MM.1S (cell line): Measurements from ENCODE around the gene COX10.
A peak's percentile ranks its signal among the peaks of the same experiment; 100 is the strongest.

Experiments used
- DNase-seq: peaks from one replicate; pipeline ENCODE4 v3.0.0-alpha.2; 2015
- H2AFZ ChIP-seq: fragments of 300-600 bp; sonication (generic); 2 replicates; pipeline ENCODE4 v1.6.0; 2016; ENCODE audit warnings: antibody characterized with exemption, low read length
- H3F3A ChIP-seq: fragments of 300-600 bp; sonication (generic); 2 replicates; pipeline ENCODE4 v1.6.1; 2016; ENCODE audit warnings: mild to moderate bottlenecking, antibody characterized with exemption, low read length, moderate library complexity, mixed read lengths; ENCODE audit not compliant: insufficient read depth
- H3K27ac ChIP-seq: fragments of 300-600 bp; sonication (generic); 2 replicates; pipeline ENCODE4 v1.5.1; 2016; ENCODE audit warnings: mild to moderate bottlenecking, low read length
- H3K27me3 ChIP-seq: fragments of 300-600 bp; sonication (generic); replicated peaks from 2 replicates; pipeline ENCODE4 v1.6.0; 2016; ENCODE audit warnings: low read length; ENCODE audit not compliant: insufficient read depth
- H3K36me3 ChIP-seq: fragments of 300-600 bp; sonication (generic); replicated peaks from 2 replicates; pipeline ENCODE4 v1.6.1; 2016; ENCODE audit warnings: mild to moderate bottlenecking, low read length, mixed read lengths; ENCODE audit not compliant: insufficient read depth
- H3K4me1 ChIP-seq: fragments of 300-600 bp; sonication (generic); 2 replicates; pipeline ENCODE4 v1.6.1; 2016; ENCODE audit warnings: low read length, mixed read lengths
- H3K4me2 ChIP-seq: fragments of 300-600 bp; sonication (generic); 2 replicates; pipeline ENCODE4 v1.6.0; 2016; ENCODE audit warnings: low read depth, low read length
- H3K4me3 ChIP-seq: fragments of 300-600 bp; sonication (generic); 2 replicates; pipeline ENCODE4 v1.5.1; 2016; ENCODE audit warnings: low read length, mixed read lengths
- H3K79me2 ChIP-seq: fragments of 300-600 bp; sonication (generic); 2 replicates; pipeline ENCODE4 v1.6.1; 2016; ENCODE audit warnings: mixed run types, low read length, mixed read lengths
- H3K9ac ChIP-seq: fragments of 300-600 bp; sonication (generic); 2 replicates; pipeline ENCODE4 v1.6.1; 2016; ENCODE audit warnings: low read length, mixed read lengths
- H3K9me2 ChIP-seq: fragments of 300-600 bp; sonication (generic); replicated peaks from 2 replicates; pipeline ENCODE4 v1.6.1; 2016; ENCODE audit warnings: mild to moderate bottlenecking, low read length, mixed read lengths; ENCODE audit not compliant: insufficient read depth
- H3K9me3 ChIP-seq: fragments of 300-600 bp; sonication (generic); replicated peaks from 2 replicates; pipeline ENCODE4 v1.6.1; 2016; ENCODE audit warnings: mild to moderate bottlenecking, low read length, mixed read lengths; ENCODE audit not compliant: insufficient read depth
- H4K20me1 ChIP-seq: fragments of 300-600 bp; sonication (generic); 2 replicates; pipeline ENCODE4 v1.6.1; 2016; ENCODE audit warnings: mild to moderate bottlenecking, low read length, moderate library complexity, mixed read lengths; ENCODE audit not compliant: insufficient read depth
- CTCF ChIP-seq: fragments of 300-600 bp; sonication (generic); IDR thresholded peaks from 2 replicates; pipeline ENCODE4 v1.5.1; 2016; ENCODE audit warnings: antibody characterized with exemption, low read length, mixed read lengths
- EZH2 ChIP-seq: fragments of 300-600 bp; sonication (generic); optimal IDR thresholded peaks from 2 replicates; pipeline ENCODE3; 2017; ENCODE audit warnings: low read depth, mild to moderate bottlenecking, antibody characterized with exemption, low read length, mixed read lengths
- EZH2phosphoT487 ChIP-seq: fragments of 300-600 bp; sonication (generic); IDR thresholded peaks from 2 replicates; pipeline ENCODE4 v1.6.1; 2018; ENCODE audit warnings: antibody characterized with exemption, low read length

Gene COX10

GRCh38 chr17:14118951-14119350 is 49.6 kb downstream of the COX10 start:
- Histone ChIP-seq H3K9me3 (no peaks in the 10 kb centered on the region), H3K36me3 (no peaks in the 10 kb centered on the region; the same call in 1 of the 2 replicates), H3K79me2 (peaks cover 65% of the 10 kb centered on the region), H3K27ac (peak overlapping the region; percentile 18; the same call in 1 of the 2 replicates), H3K27me3 (no peaks in the 10 kb centered on the region), H3K4me3 (no peak overlapping the region), H4K20me1 (no peaks in the 10 kb centered on the region), H2AFZ (no peak overlapping the region), H3K4me1 (peaks cover 24% of the 10 kb centered on the region; the same call in 1 of the 2 replicates), H3K9me2 (no peaks in the 10 kb centered on the region), H3K4me2 (peak overlapping the region; percentile 13; the same call in 1 of the 2 replicates), H3K9ac (no peak overlapping the region), H3F3A (peaks cover 12% of the 10 kb centered on the region)
- peak; percentile 32 for DNase-seq
- TF ChIP-seq CTCF: no peak
- no peak for TF ChIP-seq EZH2phosphoT487
- no peak for TF ChIP-seq EZH2

- H3F3A ChIP-seq: peaks cover 12% of the 10 kb centered on the region
- no peak for TF ChIP-seq EZH2phosphoT487
- TF ChIP-seq EZH2: no peak
- TF ChIP-seq CTCF: no peak
- peaks cover 64% of the 10 kb centered on the region for H3K79me2 ChIP-seq
- H3K36me3 ChIP-seq: no peaks in the 10 kb centered on the region; the same call in 1 of the 2 replicates
- DNase-seq: no peak
- no peaks in the 10 kb centered on the region for H4K20me1 ChIP-seq
- no peak overlapping the region for H2AFZ ChIP-seq
- H3K4me1 ChIP-seq: peaks cover 29% of the 10 kb centered on the region
- no peaks in the 10 kb centered on the region for H3K9me2 ChIP-seq
- no peaks in the 10 kb centered on the region for H3K27me3 ChIP-seq
- H3K9ac ChIP-seq: no peak overlapping the region
- no peak overlapping the region for H3K27ac ChIP-seq
- H3K4me2 ChIP-seq: no peak overlapping the region
- H3K4me3 ChIP-seq: no peak overlapping the region
- H3K9me3 ChIP-seq: no peaks in the 10 kb centered on the region
These were observed 50.2 kb downstream of the COX10 start for GRCh38 chr17:14119546-14119945.

GRCh38 chr17:14121952-14122351 is 52.6 kb downstream of the COX10 start:
- H3K27me3 ChIP-seq: no peaks in the 10 kb centered on the region
- H3K9me2 ChIP-seq: no peaks in the 10 kb centered on the region
- H2AFZ ChIP-seq: no peak overlapping the region
- no peak overlapping the region for H3K9ac ChIP-seq
- H3K27ac ChIP-seq: no peak overlapping the region
- H3K4me2 ChIP-seq: no peak overlapping the region
- H3F3A ChIP-seq: peaks cover 12% of the 10 kb centered on the region
- H3K79me2 ChIP-seq: peaks cover 67% of the 10 kb centered on the region
- no peaks in the 10 kb centered on the region; the same call in 1 of the 2 replicates for H3K36me3 ChIP-seq
- H4K20me1 ChIP-seq: no peaks in the 10 kb centered on the region
- no peak for DNase-seq
- H3K4me1 ChIP-seq: peaks cover 30% of the 10 kb centered on the region
- no peak for TF ChIP-seq CTCF
- no peak for TF ChIP-seq EZH2
- no peak for TF ChIP-seq EZH2phosphoT487
- no peak overlapping the region for H3K4me3 ChIP-seq
- no peaks in the 10 kb centered on the region for H3K9me3 ChIP-seq
